ENCODE measurements around the gene CLDND2.

Gene CLDND2

DNA sequence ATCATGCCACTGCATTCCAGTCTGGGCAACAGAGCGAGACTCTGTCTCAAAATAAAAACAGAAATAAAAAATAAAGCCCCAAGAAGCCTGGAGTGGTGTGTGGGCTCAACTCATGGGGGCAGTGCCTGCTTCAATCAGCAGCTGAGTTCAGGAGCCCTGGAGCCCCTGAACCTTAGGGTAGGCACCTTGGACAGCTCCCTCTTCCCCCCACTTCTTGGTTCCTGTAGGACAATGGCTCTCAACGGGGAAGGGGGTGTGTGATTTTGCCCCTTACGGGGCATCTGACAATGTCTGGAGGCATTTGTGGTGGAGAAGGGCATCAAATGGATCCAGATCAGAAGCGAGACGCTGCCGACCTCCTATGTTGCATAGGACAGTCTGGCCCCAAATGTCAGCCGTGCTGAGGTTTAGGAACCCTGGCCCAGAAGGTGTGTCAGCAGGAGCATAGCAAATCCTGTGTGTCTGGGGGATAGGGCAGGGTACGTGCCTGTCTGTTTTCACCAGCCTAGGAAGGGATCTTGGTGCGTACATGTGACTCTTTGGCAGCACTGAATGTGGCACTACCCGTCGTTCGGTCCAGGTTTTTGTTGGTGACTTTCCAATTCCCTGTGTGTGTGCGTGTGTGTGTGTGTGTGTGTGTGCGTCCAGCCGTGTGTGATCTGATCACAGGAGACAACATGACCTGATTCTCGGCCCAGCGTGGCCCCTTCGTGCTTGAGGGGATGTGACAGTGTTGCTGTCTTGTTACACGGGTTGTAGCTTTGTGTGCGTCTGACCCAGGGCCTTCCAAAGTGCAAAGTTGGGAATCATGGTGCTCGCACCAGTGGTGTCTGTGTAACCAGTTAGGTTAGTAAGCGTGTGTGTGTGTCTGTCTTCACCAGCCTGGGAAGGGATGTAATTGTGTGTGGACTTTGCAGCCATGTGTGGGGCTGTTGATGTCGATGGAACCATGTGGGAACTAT lies 49.8 kb downstream of the CLDND2 start:
- no peak overlapping the region for H3K27ac ChIP-seq
- TF ChIP-seq CTCF (conservative IDR thresholded peaks at IDR 0.05): no peak

GRCh38 chr19:51317968-51318367 lies 50.8 kb downstream of the CLDND2 start:
- TF ChIP-seq CTCF (conservative IDR thresholded peaks at IDR 0.05): no peak
- no peak overlapping the region for H3K27ac ChIP-seq

- TF ChIP-seq CTCF (conservative IDR thresholded peaks at IDR 0.05): no peak
- H3K27ac ChIP-seq: no peak overlapping the region
These were observed 51.4 kb downstream of the CLDND2 start for GRCh38 chr19:51317376-51317775.

All from VCaP (cell line).